OCI-LY3 (cell line): ENCODE results near the gene GIT2.

Experiments used
- CTCF ChIP-seq: fragments of 200-600, 300-600 bp; sonication (generic); IDR thresholded peaks from 2 replicates; pipeline ENCODE4 v1.5.1; 2014; ENCODE audit warnings: antibody characterized with exemption, low read length, low read depth
- EZH2phosphoT487 ChIP-seq: fragments of 200-600 bp; shearing (Covaris generic); IDR thresholded peaks from 2 replicates; pipeline ENCODE4 v1.6.1; 2018; ENCODE audit warnings: antibody characterized with exemption, mixed run types, low read depth

- TF ChIP-seq CTCF, result no peak
- no peak for TF ChIP-seq EZH2phosphoT487
Observed at GRCh38 chr12:109993091-109993490, 3.1 kb downstream of the GIT2 start.
